Hepatocyte (in vitro differentiated cells): ENCODE results near the gene ZNF687.

ENCODE experiments used
- EZH2 ChIP-seq: fragments of 200-600 bp; sonication (generic); IDR thresholded peaks from 2 replicates; pipeline ENCODE4 v1.6.1; 2016; ENCODE audit warnings: antibody characterized with exemption, mild to moderate bottlenecking, borderline replicate concordance
- EZH2phosphoT487 ChIP-seq: fragments of 200-600 bp; sonication (generic); IDR thresholded peaks from one replicate; pipeline ENCODE4 v1.6.1; 2018; ENCODE audit warnings: antibody characterized with exemption, mild to moderate bottlenecking, low read depth, moderate library complexity; ENCODE audit not compliant: unreplicated experiment, severe bottlenecking
- TF ChIP-seq, protein P1 (sequence below): fragments of 200-600 bp; sonication (generic); IDR thresholded peaks from 2 replicates; pipeline ENCODE4 v1.5.1; 2016; ENCODE audit warnings: antibody characterized with exemption, mild to moderate bottlenecking; ENCODE audit not compliant: poor library complexity

DNA sequence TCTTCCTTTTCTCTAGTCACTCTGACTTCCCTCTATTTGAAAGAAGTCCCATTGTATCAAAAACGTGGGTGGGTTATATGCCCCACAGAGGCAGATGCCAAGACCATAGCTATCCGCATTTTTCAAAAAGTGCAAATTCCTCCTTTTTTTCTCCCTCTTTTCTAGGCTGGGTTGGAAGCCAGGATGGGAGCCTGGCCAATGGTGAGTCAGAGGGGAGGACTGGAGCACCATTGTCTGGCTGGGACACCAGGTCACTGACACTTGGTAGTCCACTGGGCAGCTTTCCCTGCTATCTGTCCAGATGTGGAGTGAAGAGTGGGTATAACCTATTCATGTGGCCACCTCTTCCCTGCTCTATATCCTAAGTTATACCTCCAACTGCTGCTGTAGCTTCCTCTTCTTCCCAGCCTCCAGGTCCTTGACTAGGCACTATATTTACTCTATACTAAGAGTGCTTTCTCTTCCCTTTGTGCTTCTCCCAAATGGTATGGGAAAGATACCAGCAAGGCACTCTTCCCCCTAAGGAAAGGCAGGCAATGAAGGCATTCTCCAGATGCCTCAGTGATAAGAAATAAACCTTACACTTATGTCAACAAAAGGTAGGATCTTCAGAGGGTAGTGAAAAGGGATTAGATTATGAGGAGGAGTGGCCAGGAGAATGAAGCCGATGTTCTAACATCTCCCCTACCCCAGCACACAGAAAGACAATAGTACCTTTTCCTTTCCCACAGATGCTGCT, 32.2 kb downstream of the ZNF687 start:
- TF ChIP-seq EZH2 = no peak
- TF ChIP-seq, protein P1, sequence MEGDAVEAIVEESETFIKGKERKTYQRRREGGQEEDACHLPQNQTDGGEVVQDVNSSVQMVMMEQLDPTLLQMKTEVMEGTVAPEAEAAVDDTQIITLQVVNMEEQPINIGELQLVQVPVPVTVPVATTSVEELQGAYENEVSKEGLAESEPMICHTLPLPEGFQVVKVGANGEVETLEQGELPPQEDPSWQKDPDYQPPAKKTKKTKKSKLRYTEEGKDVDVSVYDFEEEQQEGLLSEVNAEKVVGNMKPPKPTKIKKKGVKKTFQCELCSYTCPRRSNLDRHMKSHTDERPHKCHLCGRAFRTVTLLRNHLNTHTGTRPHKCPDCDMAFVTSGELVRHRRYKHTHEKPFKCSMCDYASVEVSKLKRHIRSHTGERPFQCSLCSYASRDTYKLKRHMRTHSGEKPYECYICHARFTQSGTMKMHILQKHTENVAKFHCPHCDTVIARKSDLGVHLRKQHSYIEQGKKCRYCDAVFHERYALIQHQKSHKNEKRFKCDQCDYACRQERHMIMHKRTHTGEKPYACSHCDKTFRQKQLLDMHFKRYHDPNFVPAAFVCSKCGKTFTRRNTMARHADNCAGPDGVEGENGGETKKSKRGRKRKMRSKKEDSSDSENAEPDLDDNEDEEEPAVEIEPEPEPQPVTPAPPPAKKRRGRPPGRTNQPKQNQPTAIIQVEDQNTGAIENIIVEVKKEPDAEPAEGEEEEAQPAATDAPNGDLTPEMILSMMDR = no peak
- no peak for TF ChIP-seq EZH2phosphoT487
